Endothelial cell of umbilical vein (primary cell): Measurements from ENCODE around the gene CBFA2T3.

ENCODE experiments used
- CTCF ChIP-seq, 2 donors: IDR thresholded peaks; 1 replicate in 1 of 2; 2 replicates in 1 of 2; pipeline ENCODE4 v1.5.1; 2011; ENCODE audit warnings: low read length in 2 of 2, mild to moderate bottlenecking in 2 of 2, moderate library complexity in 2 of 2, control low read depth in 1 of 2, inconsistent platforms in 1 of 2, low read depth in 1 of 2; ENCODE audit not compliant: insufficient read depth in 1 of 2; ENCODE audit errors: extremely low read depth in 1 of 2
- EZH2 ChIP-seq: IDR thresholded peaks from 2 replicates; pipeline ENCODE4 v1.6.1; 2012; ENCODE audit warnings: borderline replicate concordance, low read depth, mild to moderate bottlenecking, moderate library complexity, low read length, inconsistent platforms; ENCODE audit not compliant: severe bottlenecking
- MYC ChIP-seq: IDR thresholded peaks from one replicate; pipeline ENCODE4 v1.6.1; 2011; ENCODE audit warnings: mild to moderate bottlenecking, low read depth, low read length
- POLR2A ChIP-seq: IDR thresholded peaks from 2 replicates; pipeline ENCODE4 v1.6.1; 2012; ENCODE audit warnings: low read depth, mild to moderate bottlenecking, control low read depth, low read length

GRCh38 chr16:88907768-88908167, 69.2 kb downstream of the CBFA2T3 start:
- no peak for TF ChIP-seq CTCF (IDR thresholded peaks at IDR 0.05; ENCODE audit: extremely low read depth in 1 of 2, insufficient read depth in 1 of 2, low read depth in 1 of 2, low read length in 2 of 2)
- no peak for TF ChIP-seq EZH2
- no peak for TF ChIP-seq POLR2A
- no peak for TF ChIP-seq MYC
